Activated T-cell treated with anti-CD3 and anti-CD28 coated beads, Interleukin-2, amount 50 U/mL, for 24 hours (primary cell): ENCODE results near the gene FUBP1.
"Not testable (repeated sequence)": the region's sequence is repeated elsewhere in the genome, so short reads cannot be mapped to it uniquely, and the experiment has no call there.

Experiments
- DNase-seq: peaks from one replicate; pipeline ENCODE4 v3.0.0-alpha.2; 2020
- H3K27ac Mint-ChIP-seq: 2 replicates; pipeline ENCODE4 v1.8.0; 2020; ENCODE audit warnings: mild to moderate bottlenecking, mixed read lengths
- H3K27me3 Mint-ChIP-seq: 2 replicates; pipeline ENCODE4 v1.8.0; 2020; ENCODE audit warnings: mixed read lengths
- H3K36me3 Mint-ChIP-seq: 2 replicates; pipeline ENCODE4 v1.8.0; 2020; ENCODE audit warnings: low read depth, mixed read lengths
- H3K4me1 Mint-ChIP-seq: 2 replicates; pipeline ENCODE4 v1.8.0; 2020; ENCODE audit warnings: low read depth, mixed read lengths
- H3K4me3 Mint-ChIP-seq: 2 replicates; pipeline ENCODE4 v1.8.0; 2020; ENCODE audit warnings: mild to moderate bottlenecking, moderate library complexity, mixed read lengths
- H3K9me3 Mint-ChIP-seq: 2 replicates; pipeline ENCODE4 v1.8.0; 2020; ENCODE audit warnings: mixed read lengths

FUBP1 gene

DNA sequence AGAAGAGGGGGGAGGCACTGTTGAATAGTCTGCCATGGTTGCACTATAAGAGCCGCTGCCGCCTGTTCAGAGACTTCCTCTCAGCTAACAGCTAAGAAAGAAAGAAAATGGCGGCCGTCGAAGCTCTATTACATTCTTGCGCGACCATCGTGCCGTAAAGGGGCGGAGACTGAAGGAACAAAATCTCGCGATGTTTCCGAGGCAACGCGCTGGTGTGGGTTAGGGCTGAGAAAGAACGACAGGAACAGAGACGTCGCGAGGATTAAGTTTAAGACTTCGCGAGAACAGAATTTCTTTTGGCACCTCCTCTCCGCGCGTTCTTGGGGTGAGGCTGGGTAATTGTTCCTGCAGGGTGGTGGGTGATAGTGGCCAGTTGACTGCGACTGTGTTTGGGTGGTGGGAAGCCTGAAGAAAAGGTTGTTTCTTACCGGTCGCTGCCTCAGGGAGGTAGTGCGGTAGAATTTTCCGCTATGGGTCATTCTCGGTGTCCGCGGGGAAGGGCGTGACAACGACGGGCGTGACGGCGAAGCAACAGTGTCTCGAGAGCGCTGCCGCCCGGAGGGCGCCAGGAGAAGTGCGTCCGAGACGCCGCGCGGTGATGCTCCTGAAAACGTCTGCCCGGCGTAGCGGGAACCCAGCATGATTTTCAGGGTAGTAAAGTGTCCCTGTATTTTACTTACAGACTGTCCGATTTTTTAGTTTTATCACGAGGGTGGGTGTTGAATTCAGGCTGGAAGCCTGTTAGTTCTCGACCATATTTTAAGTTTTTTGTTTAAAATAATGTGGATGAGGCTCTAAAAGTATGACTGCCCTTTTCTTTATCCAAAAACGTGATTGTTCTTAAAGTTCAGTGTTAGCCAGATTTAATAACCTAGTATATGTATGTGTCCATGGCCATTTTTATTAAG is at the start of gene FUBP1:
Gene FUBP1, minus strand, starts transcription at position 104 of the 908 bp plus-strand sequence. Its CDS starts 68 bp downstream, at position 36.
- no peaks in the 10 kb centered on the region for H3K27me3 Mint-ChIP-seq
- no peaks in the 10 kb centered on the region for H3K9me3 Mint-ChIP-seq
- peaks cover 46% of the 10 kb centered on the region for H3K4me1 Mint-ChIP-seq
- peak; percentile 92 for DNase-seq
- H3K27ac Mint-ChIP-seq: no peak within 1 kb of the TSS
- peaks cover 48% of the 10 kb centered on the region for H3K36me3 Mint-ChIP-seq
- no peak within 1 kb of the TSS for H3K4me3 Mint-ChIP-seq

DNA sequence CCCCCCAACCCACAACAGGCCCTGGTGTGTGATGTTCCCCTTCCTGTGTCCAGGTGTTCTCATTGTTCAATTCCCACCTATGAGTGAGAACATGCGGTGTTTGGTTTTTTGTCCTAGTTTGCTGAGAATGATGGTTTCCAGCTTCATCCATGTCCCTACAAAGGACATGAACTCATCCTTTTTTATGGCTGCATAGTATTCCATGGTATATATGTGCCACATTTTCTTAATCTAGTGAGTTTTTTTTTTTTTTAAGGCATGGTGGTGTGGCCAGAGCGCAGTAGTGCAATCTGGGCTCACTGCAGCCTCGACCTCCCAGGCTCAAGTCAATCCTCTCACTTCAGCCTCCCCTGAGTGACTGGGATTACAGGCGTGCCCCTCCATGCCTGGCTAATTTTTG is 42.3 kb upstream of the FUBP1 start:
- not testable (repeated sequence) for H3K27ac Mint-ChIP-seq, H3K9me3 Mint-ChIP-seq, H3K27me3 Mint-ChIP-seq, H3K4me1 Mint-ChIP-seq, H3K4me3 Mint-ChIP-seq, DNase-seq
- peaks cover 10% of the 10 kb centered on the region for H3K36me3 Mint-ChIP-seq

DNA sequence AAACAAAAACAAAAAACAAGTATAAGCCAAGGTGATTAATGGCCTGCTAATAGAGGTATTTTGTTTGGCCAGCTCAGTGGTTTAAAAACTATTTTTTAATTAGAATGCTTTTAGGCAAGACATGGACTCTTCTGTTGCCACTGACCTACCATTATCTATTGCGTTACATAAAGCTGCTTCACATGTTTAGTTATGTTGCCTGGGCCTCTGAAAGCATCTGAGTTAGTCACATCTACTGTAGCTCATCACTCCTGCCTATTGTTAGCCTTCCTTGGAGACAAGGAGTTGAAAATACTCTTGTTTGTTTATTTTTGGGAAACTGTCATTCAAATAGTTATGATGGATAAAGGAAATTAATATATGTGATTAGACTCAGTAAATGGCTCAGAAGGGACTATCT is 40.2 kb upstream of the FUBP1 start:
- no peaks in the 10 kb centered on the region for H3K4me1 Mint-ChIP-seq
- H3K4me3 Mint-ChIP-seq: no peak overlapping the region
- no peaks in the 10 kb centered on the region for H3K9me3 Mint-ChIP-seq
- DNase-seq: no peak
- H3K27ac Mint-ChIP-seq: no peak overlapping the region
- H3K27me3 Mint-ChIP-seq: no peaks in the 10 kb centered on the region
- H3K36me3 Mint-ChIP-seq: peaks cover 23% of the 10 kb centered on the region

- Mint-ChIP-seq H3K27ac (no peak overlapping the region), H3K4me1 (peaks cover 6% of the 10 kb centered on the region), H3K4me3 (no peak overlapping the region), H3K27me3 (no peaks in the 10 kb centered on the region), H3K9me3 (no peaks in the 10 kb centered on the region), H3K36me3 (peaks cover 30% of the 10 kb centered on the region)
- no peak for DNase-seq
These were observed 36.3 kb upstream of the FUBP1 start for GRCh38 chr1:78015148-78015547.

- no peak for DNase-seq
- Mint-ChIP-seq H3K4me1 (peaks cover 30% of the 10 kb centered on the region), H3K27ac (no peak overlapping the region), H3K4me3 (no peak overlapping the region), H3K36me3 (peaks cover 19% of the 10 kb centered on the region), H3K27me3 (no peaks in the 10 kb centered on the region), H3K9me3 (no peaks in the 10 kb centered on the region)
These were observed 32.2 kb upstream of the FUBP1 start for GRCh38 chr1:78011050-78011449.

DNA sequence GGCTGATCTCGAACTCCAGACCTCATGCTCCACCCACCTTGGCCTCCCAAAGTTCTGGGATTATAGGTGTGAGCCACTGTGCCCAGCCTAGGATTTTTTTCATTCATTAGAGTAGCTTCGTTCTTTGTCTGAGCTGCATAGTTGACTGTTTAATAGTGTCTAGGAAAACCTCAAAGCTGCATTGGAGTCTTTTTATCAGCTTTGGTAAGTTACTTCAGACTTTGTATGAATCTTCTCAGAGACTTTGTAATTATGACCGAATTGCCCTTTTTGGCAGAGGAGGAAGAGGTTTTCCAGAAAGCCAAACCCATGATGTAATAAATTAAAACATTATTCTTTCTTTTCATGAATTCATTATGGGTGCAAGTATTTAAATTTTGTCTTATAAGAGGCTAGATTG is 31.0 kb upstream of the FUBP1 start:
- Mint-ChIP-seq H3K9me3 (no peaks in the 10 kb centered on the region), H3K4me1 (peaks cover 40% of the 10 kb centered on the region)

DNA sequence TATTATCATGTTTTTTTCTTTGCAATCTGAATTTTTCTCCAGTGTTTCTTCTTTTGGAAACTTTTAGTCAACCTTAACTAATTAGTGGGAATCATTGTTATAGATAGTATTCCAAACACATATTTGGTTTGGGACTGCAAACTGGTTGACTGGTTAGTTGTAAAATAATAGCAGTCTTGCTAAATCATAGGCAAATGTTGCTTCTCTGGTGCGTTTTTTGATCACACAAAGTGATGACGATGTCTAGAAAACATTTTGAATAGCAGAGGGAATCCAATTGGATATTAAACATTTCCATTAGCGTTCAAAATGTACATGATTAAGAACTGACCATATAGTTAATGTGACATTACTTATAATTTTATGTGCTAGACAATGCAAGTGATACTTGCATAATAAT is 30.4 kb upstream of the FUBP1 start:
- Mint-ChIP-seq H3K27ac (no peak overlapping the region), H3K27me3 (no peaks in the 10 kb centered on the region), H3K36me3 (peaks cover 13% of the 10 kb centered on the region), H3K4me3 (no peak overlapping the region), H3K9me3 (no peaks in the 10 kb centered on the region), H3K4me1 (peaks cover 45% of the 10 kb centered on the region)
- DNase-seq: no peak

More for the DNA sequence above, 31.0 kb upstream of the FUBP1 start:
- no peak overlapping the region for H3K27ac Mint-ChIP-seq
- H3K27me3 Mint-ChIP-seq: no peaks in the 10 kb centered on the region
- no peak for DNase-seq
- H3K36me3 Mint-ChIP-seq: peaks cover 13% of the 10 kb centered on the region
- no peak overlapping the region for H3K4me3 Mint-ChIP-seq

- H3K27me3 Mint-ChIP-seq: no peaks in the 10 kb centered on the region
- H3K4me3 Mint-ChIP-seq: peak overlapping the region; percentile 20
- no peak overlapping the region for H3K27ac Mint-ChIP-seq
- DNase-seq: no peak
- no peaks in the 10 kb centered on the region for H3K9me3 Mint-ChIP-seq
- H3K4me1 Mint-ChIP-seq: peaks cover 56% of the 10 kb centered on the region
- peaks cover 4% of the 10 kb centered on the region for H3K36me3 Mint-ChIP-seq
These were observed 28.9 kb upstream of the FUBP1 start for GRCh38 chr1:78007677-78008341.

GRCh38 chr1:78006521-78006920 is 27.6 kb upstream of the FUBP1 start:
- H3K4me3 Mint-ChIP-seq: peak overlapping the region; percentile 86
- peaks cover 4% of the 10 kb centered on the region for H3K36me3 Mint-ChIP-seq
- H3K27me3 Mint-ChIP-seq: no peaks in the 10 kb centered on the region
- no peaks in the 10 kb centered on the region for H3K9me3 Mint-ChIP-seq
- H3K4me1 Mint-ChIP-seq: peaks cover 60% of the 10 kb centered on the region
- no peak overlapping the region for H3K27ac Mint-ChIP-seq
- no peak for DNase-seq

GRCh38 chr1:78005755-78006154 is 26.9 kb upstream of the FUBP1 start:
- H3K4me1 Mint-ChIP-seq: peaks cover 56% of the 10 kb centered on the region
- H3K36me3 Mint-ChIP-seq: peaks cover 4% of the 10 kb centered on the region
- no peak for DNase-seq
- H3K4me3 Mint-ChIP-seq: peak overlapping the region; percentile 86
- H3K9me3 Mint-ChIP-seq: no peaks in the 10 kb centered on the region
- no peak overlapping the region for H3K27ac Mint-ChIP-seq
- no peaks in the 10 kb centered on the region for H3K27me3 Mint-ChIP-seq

DNA sequence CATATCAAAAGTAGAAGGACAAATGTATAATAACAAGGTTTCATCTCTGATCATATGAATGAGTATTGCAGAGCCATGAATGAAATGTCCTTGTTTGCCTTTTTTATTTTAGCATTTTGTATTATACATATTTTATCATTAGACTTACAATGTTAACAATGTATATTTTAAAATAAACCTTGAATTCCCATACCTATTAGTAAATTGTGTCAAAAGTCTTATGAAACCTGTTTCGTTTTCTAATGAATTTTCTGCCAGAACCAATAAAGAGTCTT is 26.5 kb upstream of the FUBP1 start:
- DNase-seq: no peak
- Mint-ChIP-seq H3K4me1 (peaks cover 55% of the 10 kb centered on the region), H3K4me3 (peak overlapping the region; percentile 86), H3K36me3 (peaks cover 4% of the 10 kb centered on the region), H3K9me3 (no peaks in the 10 kb centered on the region), H3K27ac (peak overlapping the region; percentile 100), H3K27me3 (no peaks in the 10 kb centered on the region)

- peak within 1 kb of the TSS; percentile 100 for H3K27ac Mint-ChIP-seq
- peak within 1 kb of the TSS; percentile 86 for H3K4me3 Mint-ChIP-seq
- no peak for DNase-seq
- peaks cover 55% of the 10 kb centered on the region for H3K4me1 Mint-ChIP-seq
- H3K36me3 Mint-ChIP-seq: peaks cover 4% of the 10 kb centered on the region
- H3K27me3 Mint-ChIP-seq: no peaks in the 10 kb centered on the region
- H3K9me3 Mint-ChIP-seq: no peaks in the 10 kb centered on the region
These were observed 26.0 kb upstream of the FUBP1 start, which contains the start of gene DNAJB4 for GRCh38 chr1:78004719-78005447. TSS of gene DNAJB4 (plus strand) at chr1:78004939. CDS start at chr1:78005111, 172 bp downstream.

DNA sequence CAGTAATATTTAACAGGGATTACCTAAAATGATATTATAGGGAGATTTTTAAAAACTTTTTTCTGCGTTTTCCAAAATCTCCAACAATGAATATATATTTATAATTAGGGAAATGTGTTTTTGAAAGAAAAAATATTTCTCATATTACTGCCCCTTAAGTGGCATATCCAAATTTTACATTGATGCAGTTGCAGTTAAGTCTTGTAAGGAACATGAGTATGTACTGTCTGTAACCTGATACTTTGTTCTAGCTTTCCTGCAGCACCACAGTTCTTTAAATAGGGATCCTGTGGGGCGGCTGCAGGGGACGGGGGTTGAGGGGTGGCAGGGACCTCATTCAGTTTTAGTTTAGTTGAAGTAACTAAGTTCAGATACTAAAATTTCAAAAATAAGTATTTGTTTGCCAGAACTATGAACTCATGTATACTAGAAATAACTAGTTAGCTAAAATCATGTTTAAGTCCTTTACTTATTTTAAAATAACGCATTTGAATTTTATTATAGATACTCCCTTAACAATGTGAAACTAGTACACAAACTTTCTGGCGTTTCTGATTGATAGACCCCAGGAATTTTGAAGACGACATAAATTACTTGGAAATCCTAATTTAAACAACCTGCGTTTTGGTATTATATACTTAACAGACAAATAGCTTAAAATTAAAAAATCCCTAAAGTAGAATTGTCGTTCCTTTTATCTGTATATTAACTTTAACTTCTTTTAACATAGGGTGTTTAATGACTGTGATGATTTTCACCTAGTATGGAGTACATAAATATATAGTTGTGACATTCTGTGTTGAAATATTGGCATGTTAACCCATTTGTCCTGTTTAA is 25.2 kb upstream of the FUBP1 start:
- peak overlapping the region; percentile 86 for H3K4me3 Mint-ChIP-seq
- H3K9me3 Mint-ChIP-seq: no peaks in the 10 kb centered on the region
- DNase-seq: peak; percentile 58
- peak overlapping the region; percentile 100 for H3K27ac Mint-ChIP-seq
- no peaks in the 10 kb centered on the region for H3K27me3 Mint-ChIP-seq
- peaks cover 57% of the 10 kb centered on the region for H3K4me1 Mint-ChIP-seq
- peaks cover 4% of the 10 kb centered on the region for H3K36me3 Mint-ChIP-seq
